NT2/D1 (cell line): ENCODE results near the gene DMAC2.
"Not testable (repeated sequence)": the region's sequence is repeated elsewhere in the genome, so short reads cannot be mapped to it uniquely, and the experiment has no call there.

Experiments used
- DNase-seq: peaks from one replicate; pipeline ENCODE4 v3.0.0-alpha.2; 2011; ENCODE audit warnings: low read depth, low spot score
- H3K27me3 ChIP-seq: 2 replicates; pipeline ENCODE4 v1.6.0; 2011; ENCODE audit warnings: mild to moderate bottlenecking; ENCODE audit not compliant: insufficient read length, insufficient read depth
- H3K36me3 ChIP-seq: 2 replicates; pipeline ENCODE4 v1.6.1; 2011; ENCODE audit warnings: mild to moderate bottlenecking, low read length, mixed read lengths; ENCODE audit not compliant: insufficient read depth, insufficient read length
- H3K4me1 ChIP-seq: 2 replicates; pipeline ENCODE4 v1.5.1; 2011; ENCODE audit not compliant: insufficient read depth, insufficient read length
- H3K4me3 ChIP-seq: 2 replicates; pipeline ENCODE4 v1.5.1; 2011; ENCODE audit warnings: low read depth; ENCODE audit not compliant: insufficient read length
- H3K9ac ChIP-seq: 2 replicates; pipeline ENCODE4 v1.6.0; 2011; ENCODE audit warnings: low read depth; ENCODE audit not compliant: insufficient read length
- H3K9me3 ChIP-seq: 2 replicates; pipeline ENCODE4 v1.5.1; 2011; ENCODE audit warnings: mild to moderate bottlenecking, low read length; ENCODE audit not compliant: insufficient read depth
- SUZ12 ChIP-seq: IDR thresholded peaks from 2 replicates; pipeline ENCODE4 v1.6.1; 2011; ENCODE audit not compliant: insufficient read length, insufficient read depth; ENCODE audit errors: extremely low read depth
- YY1 ChIP-seq: IDR thresholded peaks from 2 replicates; pipeline ENCODE4 v1.6.1; 2011; ENCODE audit not compliant: insufficient read length, insufficient read depth
- ZNF274 ChIP-seq: IDR thresholded peaks from 2 replicates; pipeline ENCODE4 v1.6.1; 2011; ENCODE audit warnings: mild to moderate bottlenecking, low read depth, low read length

DMAC2 gene

DNA sequence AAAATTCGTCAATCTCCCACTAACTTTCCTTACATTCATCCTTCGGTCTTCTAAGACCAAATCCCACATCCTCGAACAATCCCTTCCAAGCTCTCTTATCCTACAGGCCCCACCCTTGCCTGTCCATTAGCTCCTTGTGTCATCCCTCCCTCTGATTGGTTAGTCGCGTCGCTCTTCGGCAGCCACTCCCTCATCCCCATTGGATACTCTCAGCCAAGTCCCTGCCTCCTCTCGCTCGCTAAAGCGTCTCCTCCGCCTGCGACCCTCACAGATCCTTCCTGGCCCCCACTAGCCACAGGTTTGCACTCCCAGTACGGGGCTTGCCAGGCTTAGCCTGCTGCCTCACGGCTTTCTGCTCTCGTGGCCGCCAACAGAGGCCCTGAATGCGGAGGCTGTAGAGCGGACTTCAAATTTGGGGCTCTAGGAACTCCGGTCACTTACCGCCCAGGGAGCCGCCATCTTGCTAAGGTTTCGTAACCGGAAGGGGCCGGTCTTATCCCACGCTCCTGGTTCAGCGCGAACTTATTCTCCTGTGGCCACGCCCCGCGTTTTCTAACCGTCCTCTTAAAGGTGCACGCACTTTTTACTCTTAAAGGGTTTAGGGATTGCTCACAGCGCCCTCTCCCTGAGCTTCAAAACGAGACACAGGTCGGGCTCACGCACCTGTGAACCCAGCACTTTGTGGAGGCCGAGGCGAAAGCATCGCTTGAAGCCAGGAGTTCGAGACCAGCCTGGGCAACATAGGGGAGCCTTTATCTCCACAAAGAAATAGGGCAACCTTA, at the start of gene DMAC2:
TSS of gene DMAC2 (minus strand) at position 472 of the 782 bp plus-strand sequence. CDS start at position 459, 13 bp downstream.
- peak; percentile 95 for DNase-seq
- Histone ChIP-seq H3K9ac (peak within 1 kb of the TSS; percentile 98), H3K27me3 (peaks cover 11% of the 10 kb centered on the region), H3K4me1 (peaks cover 2% of the 10 kb centered on the region), H3K9me3 (no peaks in the 10 kb centered on the region), H3K4me3 (peak within 1 kb of the TSS; percentile 96), H3K36me3 (peaks cover 19% of the 10 kb centered on the region)
- TF ChIP-seq YY1, result peak; percentile 90
- no peak for TF ChIP-seq SUZ12

DNA sequence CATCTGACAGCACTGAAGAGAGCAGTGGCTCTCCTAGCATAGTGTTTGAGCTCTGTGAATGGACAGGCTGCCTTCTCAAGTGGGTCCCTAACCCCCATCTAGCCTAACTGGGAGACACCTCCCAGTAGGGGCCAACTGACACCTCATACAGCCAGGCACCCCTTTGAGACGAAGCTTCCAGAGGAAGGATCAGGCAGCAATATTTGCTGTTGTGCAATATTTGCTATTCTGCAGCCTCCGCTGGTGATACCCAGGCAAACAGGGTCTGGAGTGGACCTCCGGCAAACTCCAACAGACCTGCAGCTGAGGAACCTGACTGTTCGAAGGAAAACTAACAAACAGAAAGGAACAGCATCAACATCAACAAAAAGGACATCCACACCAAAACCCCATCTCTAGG, 47.2 kb upstream of the DMAC2 start:
- H3K4me3 ChIP-seq, H3K4me1 ChIP-seq, H3K9me3 ChIP-seq, H3K9ac ChIP-seq, H3K36me3 ChIP-seq, DNase-seq: not testable (repeated sequence)
- peaks cover 55% of the 10 kb centered on the region for H3K27me3 ChIP-seq

DNA sequence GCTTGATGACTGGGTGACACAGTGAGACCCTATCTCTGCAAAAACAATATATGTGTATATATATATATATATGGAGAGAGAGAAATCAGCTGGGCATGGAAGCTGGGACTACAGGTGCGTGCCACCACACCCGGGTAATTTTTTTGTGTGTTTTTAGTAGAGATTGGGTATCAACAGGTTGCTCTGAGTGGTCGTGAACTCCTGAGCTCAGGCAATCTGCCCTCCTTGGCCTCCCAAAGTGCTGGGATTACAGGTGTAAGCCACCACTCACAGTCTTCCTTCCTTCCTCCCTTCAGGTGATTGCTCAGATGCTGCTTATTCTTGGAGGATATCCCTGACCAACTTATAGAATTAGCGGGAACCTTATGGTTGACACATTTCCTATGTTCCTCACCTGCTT, 45.1 kb upstream of the DMAC2 start:
- peaks cover 71% of the 10 kb centered on the region for H3K27me3 ChIP-seq
- H3K4me1 ChIP-seq, result no peaks in the 10 kb centered on the region
- no peaks in the 10 kb centered on the region for H3K36me3 ChIP-seq
- H3K9ac ChIP-seq, result no peak overlapping the region
- H3K9me3 ChIP-seq, result peaks cover 10% of the 10 kb centered on the region; the same call in 1 of the 2 replicates
- no peak for DNase-seq
- TF ChIP-seq SUZ12 (no peak), YY1 (no peak), ZNF274 (no peak)
- H3K4me3 ChIP-seq, result no peak overlapping the region

DNA sequence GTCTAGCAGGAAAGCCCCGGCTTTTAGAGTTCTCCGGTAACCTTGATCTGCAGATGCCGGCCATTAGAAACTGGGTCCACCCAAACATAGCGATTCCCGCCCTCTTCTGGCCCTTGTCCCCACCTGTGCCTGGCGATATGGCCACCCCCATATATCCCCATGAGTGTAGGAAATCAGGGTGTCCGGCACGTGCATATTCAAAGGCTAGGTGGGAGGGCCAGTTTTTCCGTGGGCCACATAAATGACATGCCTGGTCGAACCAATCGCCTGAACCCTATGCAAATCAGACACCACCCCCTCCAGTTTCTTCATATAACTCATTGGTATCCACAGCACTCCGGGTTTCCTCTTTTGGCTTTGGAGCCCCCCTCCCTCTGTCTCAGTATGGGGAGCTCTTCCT, 40.6 kb upstream of the DMAC2 start:
- TF ChIP-seq SUZ12, result no peak
- TF ChIP-seq ZNF274, result no peak
- no peak for TF ChIP-seq YY1
- Histone ChIP-seq H3K4me1 (no peaks in the 10 kb centered on the region), H3K4me3 (no peak overlapping the region), H3K36me3 (no peaks in the 10 kb centered on the region), H3K27me3 (peaks cover 93% of the 10 kb centered on the region), H3K9ac (no peak overlapping the region), H3K9me3 (no peaks in the 10 kb centered on the region)
- DNase-seq, result no peak

DNA sequence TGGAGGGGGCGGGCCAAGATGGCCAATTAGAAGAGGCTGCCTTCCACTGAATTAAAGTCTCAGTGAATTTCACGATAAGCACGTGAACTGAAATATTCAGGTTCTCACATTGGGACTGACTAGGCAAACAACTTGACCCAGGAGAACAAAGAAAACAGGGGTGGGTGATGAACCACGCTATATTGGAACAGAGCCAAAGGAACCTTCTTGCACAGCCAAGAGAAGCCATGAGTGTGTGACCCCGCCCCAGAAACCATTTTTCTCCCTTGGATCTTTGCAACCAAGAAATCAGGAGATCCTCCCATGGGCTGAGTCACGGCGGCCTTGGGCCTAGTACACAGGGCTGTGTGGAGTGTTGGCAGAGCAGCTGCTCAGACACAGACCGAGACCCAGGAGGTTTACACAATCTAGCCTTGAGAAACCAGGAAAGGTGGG, 40.1 kb upstream of the DMAC2 start:
- Histone ChIP-seq H3K9me3 (no peaks in the 10 kb centered on the region), H3K4me1 (no peaks in the 10 kb centered on the region), H3K27me3 (peaks cover 93% of the 10 kb centered on the region), H3K4me3 (no peak overlapping the region), H3K36me3 (no peaks in the 10 kb centered on the region), H3K9ac (no peak overlapping the region)
- no peak for DNase-seq
- TF ChIP-seq SUZ12 (no peak), ZNF274 (no peak), YY1 (no peak)

DNA sequence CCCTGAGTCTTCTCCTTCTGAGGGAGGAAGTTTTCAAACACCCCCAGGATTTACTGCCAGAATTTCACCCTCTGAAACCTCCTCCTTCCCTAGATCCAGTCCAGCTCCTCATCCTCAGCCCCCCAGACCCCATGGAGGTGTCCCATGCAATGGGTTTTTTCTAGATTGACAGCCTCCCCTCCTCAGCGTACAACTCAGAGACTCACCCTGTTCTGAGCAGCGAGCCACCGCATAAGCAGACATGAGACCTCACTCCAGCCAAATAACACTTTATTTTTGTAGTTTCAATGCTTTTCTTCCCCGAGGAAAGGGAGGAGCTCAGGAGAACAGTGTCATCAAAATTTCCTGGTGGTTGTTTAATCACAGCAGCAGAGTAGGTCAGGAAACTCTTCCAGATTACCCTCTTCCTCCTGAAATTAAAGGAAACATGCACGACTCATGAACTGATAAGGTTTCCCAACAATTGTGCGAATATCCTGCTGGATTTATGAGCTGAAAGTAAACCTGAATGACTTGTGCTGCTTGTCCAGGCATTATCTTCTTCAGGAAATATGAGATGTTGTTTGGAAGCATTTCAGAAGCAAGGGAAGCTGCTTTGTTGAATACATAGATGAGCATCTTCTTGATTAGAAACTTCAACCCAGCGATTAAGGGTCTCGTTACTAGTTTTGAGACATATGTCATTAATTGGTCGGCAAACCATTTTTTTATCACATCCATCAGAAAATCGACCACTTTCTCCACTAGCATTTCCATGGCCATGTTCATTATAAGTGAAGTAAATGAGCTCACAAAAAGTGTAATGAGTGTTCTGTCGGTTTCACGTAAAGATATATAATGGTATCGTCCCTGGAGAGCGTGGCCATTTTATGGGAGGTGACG, 39.4 kb upstream of the DMAC2 start:
- no peak overlapping the region for H3K4me3 ChIP-seq
- peaks cover 93% of the 10 kb centered on the region for H3K27me3 ChIP-seq
- no peaks in the 10 kb centered on the region for H3K36me3 ChIP-seq
- no peak for DNase-seq
- TF ChIP-seq SUZ12 (no peak), ZNF274 (no peak), YY1 (no peak)
- no peaks in the 10 kb centered on the region for H3K9me3 ChIP-seq
- H3K4me1 ChIP-seq, result no peaks in the 10 kb centered on the region
- no peak overlapping the region for H3K9ac ChIP-seq

- DNase-seq, result no peak
- TF ChIP-seq SUZ12 (no peak), YY1 (no peak), ZNF274 (no peak)
- no peak overlapping the region for H3K9ac ChIP-seq
- no peaks in the 10 kb centered on the region for H3K9me3 ChIP-seq
- peaks cover 93% of the 10 kb centered on the region for H3K27me3 ChIP-seq
- no peaks in the 10 kb centered on the region for H3K4me1 ChIP-seq
- H3K36me3 ChIP-seq, result no peaks in the 10 kb centered on the region
- H3K4me3 ChIP-seq, result no peak overlapping the region
Observed at GRCh38 chr19:41478171-41478570, 38.5 kb upstream of the DMAC2 start.
